GM12878 (cell line): ENCODE data around the gene ACTR8. TPM values are rescaled to one million over a fixed set of nuclear protein-coding genes. Genes with fewer than 3 reads are reported as not detected.

ENCODE experiments used
- ATAC-seq: fragments of 200-7000 bp; cut with Tn5 transposase; 3 replicates; pipeline ENCODE4 v1.9.1; 2020; ENCODE audit warnings: mild to moderate bottlenecking, moderate library complexity
- BruUV-seq: library from RNA; stranded (reverse); fragments of 400-500 nt; replicated peaks from 2 replicates; lab custom pipeline; 2021; lab: Mats Ljungman, UMichigan
- CTCF ChIA-PET: fragments of 300-600 bp; sonication (Branson Sonifier 250); formaldehyde crosslinking; extraction: SDS; loops from one replicate; lab custom pipeline; 2021; ENCODE audit warnings: inconsistent platforms; lab: Yijun Ruan, JAX
- POLR2A ChIA-PET: fragments of 350-600 bp; formaldehyde crosslinking; extraction: SDS; loops from one replicate; lab custom pipeline; 2021; ENCODE audit warnings: inconsistent platforms; lab: Charles Lee
- RAD21 ChIA-PET: fragments of 300-600 bp; sonication (Branson Sonifier 250); formaldehyde crosslinking; loops from one replicate; lab custom pipeline; 2023; ENCODE audit warnings: antibody characterized with exemption; ENCODE audit not compliant: unreplicated experiment; lab: Charles Lee
- SMC1A ChIA-PET: fragments of 300-600 bp; sonication (Branson Sonifier 250); formaldehyde crosslinking; loops from one replicate; lab custom pipeline; 2023; ENCODE audit not compliant: unreplicated experiment, uncharacterized antibody; lab: Charles Lee
- DNase-seq: peaks from one replicate; pipeline ENCODE4 v3.0.0-alpha.2; 2011; ENCODE audit warnings: low read depth, low spot score
- FAIRE-seq: peaks from 3 replicates; lab custom pipeline; 2011; peaks lifted over from hg19 to GRCh38; lab: Jason Lieb, UNC
- H2AFZ ChIP-seq: 2 replicates; pipeline ENCODE4 v1.6.0; 2011; ENCODE audit warnings: low read depth, low read length, control low read depth; ENCODE audit not compliant: control insufficient read depth
- H3K27ac ChIP-seq: 2 replicates; pipeline ENCODE4 v1.5.1; 2011; ENCODE audit warnings: control low read depth; ENCODE audit not compliant: control insufficient read depth, insufficient read depth
- H3K27me3 ChIP-seq, 2 experiments: replicated peaks in 1 of 2; 2 replicates each; pipeline versions ENCODE4 v1.6.0 to v1.6.1; 2011; ENCODE audit warnings: low read length in 1 of 2; ENCODE audit not compliant: control insufficient read depth in 2 of 2, insufficient read depth in 2 of 2
- H3K36me3 ChIP-seq, 2 experiments: 2 replicates each; pipeline ENCODE4 v1.5.1; 2011; ENCODE audit warnings: low read length in 1 of 2; ENCODE audit not compliant: control insufficient read depth in 2 of 2, insufficient read depth in 2 of 2
- H3K4me1 ChIP-seq: 2 replicates; pipeline ENCODE4 v1.6.1; 2011; ENCODE audit warnings: mild to moderate bottlenecking, low read length, moderate library complexity, mixed read lengths; ENCODE audit not compliant: control insufficient read depth, insufficient read depth
- H3K4me2 ChIP-seq: 2 replicates; pipeline ENCODE4 v1.6.0; 2011; ENCODE audit warnings: control low read depth; ENCODE audit not compliant: control insufficient read depth, insufficient read depth
- H3K4me3 ChIP-seq: fragments of 200-600 bp; sonication (generic); 2 replicates; pipeline ENCODE4 v1.5.1; 2016
- H3K79me2 ChIP-seq: 2 replicates; pipeline ENCODE4 v1.6.0; 2011; ENCODE audit warnings: low read length; ENCODE audit not compliant: control insufficient read depth, insufficient read depth
- H3K9ac ChIP-seq: 2 replicates; pipeline ENCODE4 v1.8.0; 2011; ENCODE audit warnings: low read length, control low read depth, mixed read lengths; ENCODE audit not compliant: control insufficient read depth, insufficient read depth
- H3K9me3 ChIP-seq: replicated peaks from 3 replicates; pipeline ENCODE4 v1.5.1; 2011; ENCODE audit warnings: mild to moderate bottlenecking, low read length; ENCODE audit not compliant: control insufficient read depth, insufficient read depth
- H4K20me1 ChIP-seq: 2 replicates; pipeline ENCODE4 v1.6.0; 2011; ENCODE audit not compliant: control insufficient read depth, insufficient read depth
- CBFB ChIP-seq: IDR thresholded peaks from 2 replicates; pipeline ENCODE4 v1.6.1; 2016; ENCODE audit warnings: antibody characterized with exemption, low read depth
- EGR1 ChIP-seq, 2 experiments: IDR thresholded peaks; 1 replicate in 1 of 2; 2 replicates in 1 of 2; pipeline ENCODE4 v1.6.1; 2011 to 2012; ENCODE audit warnings: low read depth in 2 of 2, low read length in 2 of 2, borderline replicate concordance in 1 of 2, mild to moderate bottlenecking in 1 of 2, moderate library complexity in 1 of 2
- IKZF2 ChIP-seq, 2 experiments: fragments of 450-650 bp; IDR thresholded peaks; 2 replicates each; pipeline ENCODE4 v1.6.1; 2017; ENCODE audit warnings: mild to moderate bottlenecking in 2 of 2, moderate library complexity in 2 of 2
- LARP7 ChIP-seq: fragments of 450-650 bp; IDR thresholded peaks from 2 replicates; pipeline ENCODE4 v1.6.1; 2017; ENCODE audit warnings: mild to moderate bottlenecking
- MTA2 ChIP-seq: fragments of 450-650 bp; IDR thresholded peaks from 2 replicates; pipeline ENCODE4 v1.6.1; 2016; ENCODE audit warnings: low read depth, mild to moderate bottlenecking, moderate library complexity
- MXI1 ChIP-seq: fragments of 150-350 bp; IDR thresholded peaks from 2 replicates; pipeline ENCODE4 v1.6.1; 2011; ENCODE audit warnings: low read depth, mild to moderate bottlenecking, inconsistent platforms, low read length, improper control_type of control experiment
- NR2C1 ChIP-seq: fragments of 450-650 bp; IDR thresholded peaks from 2 replicates; pipeline ENCODE4 v1.6.1; 2017; ENCODE audit warnings: antibody characterized with exemption, mild to moderate bottlenecking, moderate library complexity
- STAT1 ChIP-seq: fragments of 450-650 bp; conservative IDR thresholded peaks from 2 replicates; pipeline ENCODE4 v1.6.1; 2014; ENCODE audit warnings: antibody characterized with exemption, mild to moderate bottlenecking
- TAF1 ChIP-seq: IDR thresholded peaks from 2 replicates; pipeline ENCODE4 v1.6.1; 2011; ENCODE audit warnings: mild to moderate bottlenecking, low read depth, low read length, borderline replicate concordance
- ZSCAN29 ChIP-seq: fragments of 450-650 bp; IDR thresholded peaks from 2 replicates; pipeline ENCODE4 v1.6.1; 2017; ENCODE audit warnings: mild to moderate bottlenecking, moderate library complexity
- WGBS: methylation state at CpG from one replicate; pipeline ENCODE4 v1.1.6; 2016; ENCODE audit warnings: low lambda C conversion rate; ENCODE audit not compliant: insufficient replicate concordance, insufficient coverage; ENCODE audit errors: missing lambda C conversion rate; 5-methylcytosine and 5-hydroxymethylcytosine counted together
- in situ Hi-C: fragments of 300-500 bp; cut with MboI; formaldehyde crosslinking; loops from 9 replicates; pipeline ENCODE4 v1.14.3; 2018; ENCODE audit warnings: mixed read lengths
- intact Hi-C: fragments of 100-400 bp; cut with micrococcal nuclease; formaldehyde crosslinking; loops from one replicate; pipeline ENCODE4 v1.14.2; 2022; ENCODE audit not compliant: unreplicated experiment
- polyA plus RNA-seq, 11 experiments: library from polyadenylated mRNA; depleted of rRNA in 4 of 11; unstranded in 6 of 11; stranded (reverse) in 5 of 11; fragments of >200 nt; fragmentation: Nextera tagmentation in 4 of 11; fragmentation: Illumina TruSeq in 1 of 11; extraction: Ambion mirVana in 4 of 11; extraction: Trizol in 1 of 11; gene quantifications; 1 replicate in 1 of 11; 2 replicates in 10 of 11; pipeline versions ENCODE4 v1.2.1 to v1.2.3, GENCODE V29; 2011 to 2016; ENCODE audit warnings: inconsistent platforms in 2 of 11, missing spikeins in 2 of 11, low read depth in 1 of 11
- total RNA-seq, 4 experiments: library from RNA; depleted of rRNA in 3 of 4; stranded (reverse); fragments of >200 nt in 3 of 4; fragmentation: Illumina TruSeq in 1 of 4; extraction: Trizol in 1 of 4; gene quantifications; 2 replicates each; pipeline versions ENCODE4 v1.2.1 to v1.2.3, GENCODE V29; 2013 to 2021
- TF ChIP-seq, protein P1 (sequence below): fragments of 450-650 bp; formaldehyde crosslinking; IDR thresholded peaks from 2 replicates; pipeline ENCODE4 v1.4.0; 2022; ENCODE audit warnings: mild to moderate bottlenecking, moderate library complexity

Gene ACTR8
- total and polyA plus RNA-seq, 10 of the 15 experiments (the other 5 are each of a cell fraction or from before 2014, with no cell fraction given) = 5.3 to 35.7 (median 26.4) TPM

DNA sequence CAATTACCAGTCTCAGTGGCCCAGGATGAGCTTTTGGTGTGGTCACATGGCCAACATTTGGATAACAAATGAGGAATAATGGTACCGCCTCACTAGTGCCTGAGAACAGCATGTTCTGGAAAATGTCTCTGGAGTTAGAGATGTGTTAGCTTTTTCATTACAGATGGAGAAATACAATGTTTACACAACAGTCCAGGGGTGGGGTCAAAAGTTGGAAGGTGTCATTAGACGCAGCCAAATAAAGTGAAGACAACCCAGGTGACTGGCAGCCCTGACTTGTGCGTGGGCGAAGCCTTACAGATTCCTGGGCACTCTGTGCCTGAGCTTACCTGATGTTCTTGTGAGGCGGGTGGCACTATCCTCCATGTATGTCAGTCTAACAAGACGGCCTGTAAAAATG is 22.8 kb downstream of the ACTR8 start:
- POLR2A ChIA-PET = no interaction called here
- no peak overlapping the region for H3K9ac ChIP-seq
- ATAC-seq = no peak

DNA sequence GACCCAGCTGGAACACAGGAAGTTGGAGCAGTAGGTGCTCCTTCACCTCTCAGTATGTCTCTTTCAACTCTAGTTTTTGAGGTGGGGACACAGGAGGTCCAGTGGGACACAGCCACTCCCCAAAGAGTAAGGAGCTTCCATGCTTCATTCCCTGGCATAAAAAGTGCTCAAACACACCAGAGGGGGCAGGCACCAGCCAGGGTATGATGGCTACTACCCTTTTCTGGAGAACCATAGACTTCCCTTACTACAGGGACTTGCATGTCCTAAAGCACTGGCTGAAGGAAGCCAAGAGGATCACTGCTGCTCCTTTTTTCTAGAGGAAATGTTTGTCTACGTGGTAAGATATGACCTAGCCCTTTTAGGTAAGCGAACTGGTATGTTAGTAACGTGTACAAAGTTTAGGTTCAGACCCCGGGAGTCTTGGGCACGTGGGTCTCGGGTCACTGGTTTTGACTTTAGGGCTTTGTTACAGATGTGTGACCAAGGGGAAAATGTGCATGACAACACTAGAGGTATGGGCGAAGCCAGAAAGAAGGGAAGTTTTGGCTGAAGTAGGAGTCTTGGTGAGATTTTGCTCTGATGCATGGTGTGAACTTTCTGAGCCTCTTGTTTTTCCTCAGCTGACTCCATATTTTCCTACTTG is 23.7 kb downstream of the ACTR8 start:
- Histone ChIP-seq H3K4me3 (no peak overlapping the region), H3K4me2 (no peak overlapping the region), H4K20me1 (no peaks in the 10 kb centered on the region), H3K9ac (no peak overlapping the region), H3K79me2 (no peaks in the 10 kb centered on the region), H3K27ac (no peak overlapping the region), H3K4me1 (peaks cover 14% of the 10 kb centered on the region), H2AFZ (no peak overlapping the region), H3K9me3 (no peaks in the 10 kb centered on the region), H3K36me3 (peaks cover 0 to 7% of the 10 kb centered on the region in 2 experiments; a peak in 2 of 4 replicates), H3K27me3 (no peaks in the 10 kb centered on the region)
- ChIA-PET CTCF (interaction anchor here (1.4 kb wide), 1 partner anchor 13 kb away, joined by 4 read pairs; no protein-coding TSS in a partner anchor), RAD21 (no interaction called here), SMC1A (interaction anchor here (2.2 kb wide), 1 partner anchor 10 kb away, joined by 11 read pairs; no protein-coding TSS in a partner anchor), POLR2A (no interaction called here)
- intact Hi-C loops = no loop called here
- BruUV-seq = no TSS peak
- TF ChIP-seq, protein P1, sequence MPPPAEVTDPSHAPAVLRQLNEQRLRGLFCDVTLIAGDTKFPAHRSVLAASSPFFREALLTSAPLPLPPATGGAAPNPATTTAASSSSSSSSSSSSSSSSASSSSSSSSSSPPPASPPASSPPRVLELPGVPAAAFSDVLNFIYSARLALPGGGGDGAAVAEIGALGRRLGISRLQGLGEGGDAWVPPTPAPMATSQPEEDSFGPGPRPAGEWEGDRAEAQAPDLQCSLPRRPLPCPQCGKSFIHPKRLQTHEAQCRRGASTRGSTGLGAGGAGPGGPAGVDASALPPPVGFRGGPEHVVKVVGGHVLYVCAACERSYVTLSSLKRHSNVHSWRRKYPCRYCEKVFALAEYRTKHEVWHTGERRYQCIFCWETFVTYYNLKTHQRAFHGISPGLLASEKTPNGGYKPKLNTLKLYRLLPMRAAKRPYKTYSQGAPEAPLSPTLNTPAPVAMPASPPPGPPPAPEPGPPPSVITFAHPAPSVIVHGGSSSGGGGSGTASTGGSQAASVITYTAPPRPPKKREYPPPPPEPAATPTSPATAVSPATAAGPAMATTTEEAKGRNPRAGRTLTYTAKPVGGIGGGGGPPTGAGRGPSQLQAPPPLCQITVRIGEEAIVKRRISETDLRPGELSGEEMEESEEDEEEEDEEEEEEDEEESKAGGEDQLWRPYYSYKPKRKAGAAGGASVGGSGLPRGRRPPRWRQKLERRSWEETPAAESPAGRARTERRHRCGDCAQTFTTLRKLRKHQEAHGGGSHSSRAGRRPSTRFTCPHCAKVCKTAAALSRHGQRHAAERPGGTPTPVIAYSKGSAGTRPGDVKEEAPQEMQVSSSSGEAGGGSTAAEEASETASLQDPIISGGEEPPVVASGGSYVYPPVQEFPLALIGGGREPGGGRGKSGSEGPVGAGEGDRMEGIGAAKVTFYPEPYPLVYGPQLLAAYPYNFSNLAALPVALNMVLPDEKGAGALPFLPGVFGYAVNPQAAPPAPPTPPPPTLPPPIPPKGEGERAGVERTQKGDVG (CRISPR knock-in tag) = no peak
- in situ Hi-C loops = no loop called here
- no peak for DNase-seq
- no peak for FAIRE-seq
- WGBS = 58% methylated on average over 7 of the region's 7 CpGs
- no peak; the same call in 2 of the 3 replicates for ATAC-seq

More for the DNA sequence above, 22.8 kb downstream of the ACTR8 start:
- Histone ChIP-seq H3K4me3 (no peak overlapping the region), H3K9me3 (no peaks in the 10 kb centered on the region), H3K4me2 (no peak overlapping the region), H3K36me3 (peaks cover 0 to 7% of the 10 kb centered on the region in 2 experiments; a peak in 3 of 4 replicates), H3K27me3 (no peaks in the 10 kb centered on the region), H3K79me2 (no peaks in the 10 kb centered on the region), H3K27ac (no peak overlapping the region), H2AFZ (no peak overlapping the region), H3K4me1 (peaks cover 14% of the 10 kb centered on the region), H4K20me1 (no peaks in the 10 kb centered on the region)
- intact Hi-C loops (no loop called here), in situ Hi-C loops (no loop called here)
- BruUV-seq = TSS peak; percentile 30
- DNase-seq = no peak
- no peak for TF ChIP-seq IKZF2 (IDR thresholded peaks at IDR 0.05)
- TF ChIP-seq STAT1 = no peak
- no peak for TF ChIP-seq NR2C1
- no peak for TF ChIP-seq EGR1 (IDR thresholded peaks at IDR 0.05; ENCODE audit: borderline replicate concordance in 1 of 2, low read depth in 2 of 2, low read length in 2 of 2)
- TF ChIP-seq ZSCAN29 = no peak
- no peak for TF ChIP-seq TAF1
- TF ChIP-seq MXI1 = no peak
- no peak for TF ChIP-seq CBFB
- no peak for TF ChIP-seq LARP7
- TF ChIP-seq MTA2 = no peak
- ChIA-PET CTCF (no interaction called here), RAD21 (no interaction called here), SMC1A (interaction anchor here (1.3 kb wide), 1 partner anchor 15 kb away, joined by 3 read pairs; no protein-coding TSS in a partner anchor)
- no peak for FAIRE-seq
- 98% methylated on average over 6 of the region's 6 CpGs for WGBS
